KG1 (cell line): ENCODE results near the gene TBC1D19.
"Not testable (repeated sequence)": the region's sequence is repeated elsewhere in the genome, so short reads cannot be mapped to it uniquely, and the experiment has no call there.

Experiments used
- DNase-seq: peaks from one replicate; lab custom pipeline; 2025; lab: John Stamatoyannopoulos, UW

TBC1D19 gene

DNA sequence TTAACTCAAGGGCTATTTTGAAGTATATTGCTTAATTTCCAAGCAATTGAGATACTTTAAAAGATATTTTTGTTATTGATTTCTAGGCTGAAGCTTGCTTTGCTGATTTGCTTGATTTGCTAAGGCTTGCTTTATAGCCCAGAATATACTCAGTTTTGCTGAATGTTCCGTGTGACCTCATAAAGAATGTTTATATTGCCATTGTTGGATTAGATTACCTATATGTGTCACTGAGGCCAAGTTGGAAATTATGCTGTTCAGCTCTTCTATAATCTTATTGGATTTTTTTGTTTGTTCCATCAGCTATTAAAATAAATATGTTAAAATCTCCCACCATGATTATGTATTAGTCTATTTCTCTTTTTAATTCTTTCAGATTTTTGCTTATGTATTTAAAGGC lies 13.0 kb downstream of the TBC1D19 start:
- no peak for DNase-seq

DNA sequence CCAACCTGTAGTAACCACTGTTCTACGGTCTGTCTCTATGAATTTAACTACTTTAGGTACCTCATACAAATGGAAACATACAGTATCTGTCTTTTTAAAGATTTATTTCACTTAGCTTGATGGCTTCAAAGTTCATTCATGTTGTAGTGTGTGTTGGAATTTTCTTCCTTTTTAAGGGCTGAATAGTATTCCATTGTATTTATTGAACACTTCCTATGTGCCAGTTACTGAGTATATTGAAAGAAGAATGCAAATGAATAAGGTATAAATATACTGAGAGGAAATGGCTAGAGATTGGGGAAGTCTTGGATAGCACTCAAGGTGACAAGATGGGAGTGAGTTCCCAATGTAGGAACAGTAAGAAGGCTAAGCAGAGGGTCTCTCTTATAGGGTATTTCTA lies 17.3 kb downstream of the TBC1D19 start:
- DNase-seq: no peak

DNA sequence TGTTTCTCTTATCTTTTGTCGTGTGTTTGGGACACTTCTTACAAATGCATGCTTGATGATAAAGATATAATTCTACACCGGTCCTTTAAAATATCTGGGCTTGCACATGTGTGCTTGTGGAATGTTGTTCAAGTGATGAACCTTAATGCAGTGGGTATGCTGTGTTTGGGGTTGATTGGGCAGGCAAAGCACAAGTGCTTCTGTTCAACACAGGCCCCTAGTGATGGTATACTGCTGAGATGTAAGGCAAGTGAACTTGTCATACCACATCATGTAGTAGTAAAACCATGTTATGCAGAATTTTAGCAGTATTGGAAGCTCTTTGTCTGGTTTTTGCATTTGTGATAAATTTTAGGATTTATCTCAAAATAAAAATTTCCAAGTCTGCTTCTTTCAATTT lies 23.9 kb downstream of the TBC1D19 start:
- no peak for DNase-seq

DNA sequence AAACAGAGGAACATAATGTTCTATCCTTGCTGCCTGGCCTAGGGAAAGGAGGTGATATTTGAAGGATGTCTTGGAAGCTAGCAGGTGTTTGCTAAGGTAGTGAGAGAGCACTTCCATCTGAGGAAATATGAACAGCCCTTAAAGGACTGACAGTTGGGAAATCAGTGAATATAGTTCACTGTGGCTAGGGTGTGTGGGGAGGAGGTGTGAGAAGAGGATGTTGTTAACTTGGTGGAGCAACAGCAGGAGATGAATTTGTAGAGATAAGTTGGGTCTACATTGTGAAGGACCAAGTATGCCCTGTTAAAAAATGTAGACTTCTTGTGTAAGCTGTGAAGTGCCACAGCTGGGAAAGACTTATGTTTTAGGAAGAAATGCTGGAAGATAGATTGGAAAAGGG lies 25.5 kb downstream of the TBC1D19 start:
- no peak for DNase-seq

DNA sequence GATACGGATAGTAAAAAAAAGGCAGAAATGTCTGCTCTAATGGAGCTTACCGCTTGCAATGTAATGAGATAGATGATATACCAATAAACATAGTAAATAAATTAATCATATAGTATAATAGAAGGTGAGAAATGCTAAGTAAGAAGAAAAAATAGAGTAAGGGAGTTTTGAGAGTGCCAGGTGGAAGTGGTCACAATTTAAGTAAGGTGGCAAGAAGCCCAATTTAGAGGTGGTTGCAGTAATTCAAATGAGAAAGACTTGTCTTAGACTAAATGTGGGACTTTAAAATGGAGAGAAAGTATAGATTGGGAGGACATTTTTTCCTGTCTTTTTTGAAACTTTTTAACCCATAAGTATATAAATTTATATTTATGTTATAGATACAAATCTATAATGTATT lies 26.0 kb downstream of the TBC1D19 start:
- no peak for DNase-seq

DNA sequence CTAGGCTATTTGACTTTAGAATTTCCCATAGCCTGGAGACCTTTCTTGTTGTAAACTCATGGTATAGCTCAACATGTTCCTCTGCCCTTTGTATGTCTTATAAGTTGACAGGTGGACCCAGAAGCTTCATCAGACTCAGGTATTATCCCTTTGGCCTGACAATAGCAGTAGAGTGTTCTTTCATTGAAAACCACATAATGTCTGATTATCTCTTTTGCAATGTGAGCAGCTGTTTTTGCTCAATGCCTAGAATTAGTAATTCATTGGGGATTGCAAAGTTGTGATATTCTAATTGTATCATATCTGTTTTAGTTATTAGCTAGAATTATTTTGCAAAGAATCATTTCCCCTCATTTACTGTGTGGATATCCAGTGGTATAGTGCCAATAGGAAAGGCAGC lies 27.5 kb downstream of the TBC1D19 start:
- no peak for DNase-seq

DNA sequence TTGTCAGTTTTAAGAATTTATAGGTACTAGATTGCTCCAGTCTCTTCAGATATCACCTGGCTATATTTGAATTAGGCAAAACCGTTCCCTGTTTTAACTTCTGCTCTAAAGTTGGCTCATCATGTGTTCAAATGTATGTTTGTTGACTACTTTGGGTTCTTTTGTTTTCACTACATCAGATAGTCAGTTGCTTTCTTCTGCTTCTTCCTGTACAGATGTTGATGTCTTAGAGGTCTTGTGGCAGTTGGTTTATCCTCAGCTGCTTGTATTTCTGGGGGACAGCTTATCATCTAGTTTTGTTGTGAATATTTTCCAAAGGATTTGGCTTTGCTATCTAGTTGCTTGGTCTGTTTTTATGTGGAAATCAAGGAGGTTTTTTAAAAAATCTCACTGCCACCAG lies 28.0 kb downstream of the TBC1D19 start:
- no peak for DNase-seq

DNA sequence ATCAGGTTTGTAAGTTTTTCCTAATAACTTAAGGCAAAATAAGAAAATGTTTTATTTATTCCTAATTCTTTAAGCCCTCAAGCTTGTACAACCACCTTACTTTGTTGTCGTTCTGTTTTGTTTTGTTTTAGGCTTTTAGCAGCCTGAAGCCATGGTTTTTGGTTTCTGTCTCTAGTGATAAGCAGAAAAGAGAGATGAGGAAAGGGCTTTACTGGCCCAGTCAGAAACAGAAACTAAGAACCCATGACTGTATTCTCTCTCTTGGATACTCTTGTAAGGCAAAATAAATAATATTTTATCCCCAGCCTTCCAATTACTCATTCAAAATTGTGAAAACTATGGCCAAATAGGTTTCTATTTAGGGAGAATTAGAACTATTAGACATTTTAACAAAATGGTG lies 29.4 kb downstream of the TBC1D19 start:
- DNase-seq: no peak

DNA sequence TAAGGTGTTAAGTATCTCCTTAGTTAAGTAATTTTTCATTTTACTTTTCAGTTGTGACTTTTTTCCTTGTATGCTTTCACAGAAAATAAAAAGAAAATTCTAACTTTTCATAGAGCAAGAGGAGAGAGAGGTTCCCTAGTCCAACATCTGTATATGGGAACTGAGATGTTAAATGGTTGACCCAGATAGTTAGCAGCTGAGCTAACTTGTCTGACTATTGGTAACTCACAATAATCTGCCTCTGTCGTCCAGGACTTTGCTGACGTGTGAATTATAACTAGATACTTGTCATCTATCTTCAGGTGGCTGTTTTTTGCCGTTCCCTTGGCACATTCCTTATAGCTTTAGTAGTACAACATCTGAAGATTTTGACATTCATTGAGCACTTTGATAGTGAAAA lies 29.9 kb downstream of the TBC1D19 start:
- DNase-seq: no peak

DNA sequence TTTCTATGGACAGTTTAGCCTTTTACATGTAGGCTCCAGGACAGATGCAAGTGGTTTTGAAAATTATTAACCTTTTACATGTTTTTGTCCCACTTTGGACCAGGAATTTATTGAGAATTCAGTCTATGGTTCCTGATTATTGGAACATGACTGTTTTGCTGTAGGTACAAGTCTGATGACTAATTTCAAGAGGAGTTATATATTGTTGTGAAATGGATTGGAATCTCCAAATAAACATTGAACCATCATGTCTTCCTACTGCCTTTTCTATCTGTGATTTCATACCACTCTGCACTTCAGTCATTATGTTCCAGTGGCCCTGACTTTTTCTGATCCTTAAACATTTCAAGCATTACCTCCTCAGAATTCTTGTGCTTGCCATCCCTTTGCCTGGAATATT lies 35.9 kb downstream of the TBC1D19 start:
- no peak for DNase-seq

DNA sequence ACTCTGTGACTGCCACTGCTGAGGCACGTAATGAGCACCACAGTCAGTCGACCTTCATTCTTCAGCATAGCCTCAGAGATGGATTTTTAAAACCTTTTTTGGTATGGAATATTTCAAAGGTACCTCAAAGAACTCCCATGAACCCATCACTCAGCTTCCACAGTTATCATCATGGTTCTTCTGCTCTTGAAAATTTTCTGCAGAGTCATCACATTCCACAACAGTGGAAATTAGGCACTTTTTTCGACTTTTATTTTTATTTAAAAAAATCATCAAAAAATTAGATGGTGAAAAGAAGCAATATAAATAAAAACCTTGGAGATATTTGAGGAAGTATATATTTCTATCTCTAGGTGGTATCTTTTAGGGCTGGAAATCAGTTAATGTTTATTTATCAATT lies 37.5 kb downstream of the TBC1D19 start:
- no peak for DNase-seq

DNA sequence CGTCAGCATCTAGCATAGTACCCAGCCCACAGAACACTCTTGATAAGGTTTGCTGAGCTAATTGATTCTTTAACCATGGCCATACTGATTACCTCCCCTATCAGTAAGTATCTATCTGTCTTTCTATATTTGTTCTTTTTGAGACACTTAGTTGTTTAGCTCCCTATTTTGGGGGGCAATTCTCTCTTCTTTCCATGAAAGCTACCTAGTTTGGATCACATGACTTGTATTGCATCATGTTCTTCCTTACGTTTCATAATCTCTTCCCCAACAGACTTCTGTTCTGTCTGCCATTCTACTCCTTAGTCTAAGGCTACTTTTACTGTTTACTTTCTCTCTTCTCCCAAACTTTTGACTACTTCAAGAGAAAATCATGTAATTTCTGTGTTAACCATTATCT lies 39.0 kb downstream of the TBC1D19 start:
- no peak for DNase-seq

DNA sequence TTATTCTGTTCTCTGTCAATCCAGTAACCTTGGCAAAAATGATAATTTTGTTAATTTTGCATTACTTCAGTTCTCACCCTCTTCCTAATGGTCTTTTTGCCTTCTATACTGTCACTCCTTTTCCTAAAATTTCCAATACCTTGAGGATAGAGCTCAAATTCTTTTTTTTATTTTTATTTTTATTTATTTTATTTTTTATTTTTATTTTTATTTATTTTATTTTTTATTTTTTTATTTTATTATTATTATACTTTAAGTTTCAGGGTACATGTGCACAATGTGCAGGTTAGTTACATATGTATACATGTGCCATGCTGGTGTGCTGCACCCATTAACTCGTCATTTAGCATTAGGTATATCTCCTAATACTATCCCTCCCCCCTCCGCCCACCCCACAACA lies 42.8 kb downstream of the TBC1D19 start:
- not testable (repeated sequence) for DNase-seq

DNA sequence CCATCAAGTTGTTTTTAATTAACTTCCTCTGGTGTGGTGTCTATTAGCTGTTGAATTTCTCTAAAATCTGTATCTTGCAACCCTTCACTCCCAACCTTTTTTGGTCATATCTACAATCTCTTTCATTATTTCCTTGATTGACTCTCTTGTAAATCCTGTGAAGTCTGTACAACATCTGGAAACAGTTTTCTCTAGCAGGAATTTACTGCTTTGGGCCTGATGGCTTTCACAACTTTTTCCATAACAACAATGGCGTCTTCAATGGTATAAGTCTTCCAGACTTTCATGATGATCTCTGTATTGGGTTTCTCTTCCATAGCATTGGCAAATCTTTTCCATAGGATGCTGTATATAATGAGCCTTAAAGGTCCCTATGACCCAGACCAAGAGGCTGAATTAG lies 49.0 kb downstream of the TBC1D19 start:
- no peak for DNase-seq

DNA sequence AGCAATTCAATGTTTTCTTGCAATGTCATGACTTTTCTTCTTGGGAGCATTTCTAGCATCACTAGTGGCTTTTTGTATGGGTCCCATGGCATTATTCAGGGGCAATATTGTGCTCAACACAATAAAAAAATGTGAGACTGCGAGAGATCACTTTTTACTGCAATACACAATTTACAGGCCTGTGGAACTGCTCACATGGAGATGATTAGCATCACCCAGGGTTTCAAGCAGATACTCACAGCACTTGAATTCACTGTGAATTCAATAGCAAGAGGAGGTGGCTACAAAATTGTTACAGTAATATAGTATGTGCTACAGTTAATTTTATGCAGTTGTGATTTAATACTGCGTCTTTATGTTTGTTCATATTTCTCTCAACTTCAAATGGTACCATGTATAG lies 50.4 kb downstream of the TBC1D19 start:
- no peak for DNase-seq

DNA sequence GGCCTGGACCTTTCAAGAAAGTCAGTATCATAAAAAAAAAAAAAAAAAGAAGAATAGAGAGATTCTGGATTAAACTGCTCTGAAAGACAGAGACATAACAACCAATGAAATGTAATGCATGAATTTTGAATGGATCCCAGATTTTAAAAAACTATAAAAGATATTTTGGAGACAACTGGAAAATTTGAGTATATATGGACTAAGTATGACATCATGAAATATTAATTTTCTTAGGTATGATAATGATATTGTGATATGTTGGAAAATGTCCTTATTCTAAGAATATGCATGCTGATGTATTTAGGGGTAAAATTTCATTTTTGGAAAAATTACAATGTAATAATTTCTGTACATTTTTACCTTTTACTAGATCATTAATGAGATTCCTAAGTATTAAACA lies 52.6 kb downstream of the TBC1D19 start:
- DNase-seq: no peak

DNA sequence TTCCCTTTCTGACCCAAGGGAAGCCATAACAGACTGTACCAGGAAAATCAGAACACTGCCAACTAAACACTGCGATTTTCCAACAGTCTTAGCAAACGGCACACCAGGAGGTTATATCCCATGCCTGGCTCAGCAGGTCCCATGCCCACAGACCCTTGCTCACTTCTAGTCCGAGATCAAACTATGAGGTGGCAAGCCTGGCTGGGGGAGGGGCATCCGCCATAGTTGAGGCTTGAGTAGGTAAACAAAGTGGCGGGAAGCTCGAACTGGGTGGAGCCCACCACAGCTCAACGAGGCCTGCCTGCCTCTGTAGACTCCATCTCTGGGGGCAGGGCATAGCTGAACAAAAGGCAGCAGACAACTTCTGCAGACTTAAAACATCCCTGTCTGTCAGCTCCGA lies 56.8 kb downstream of the TBC1D19 start:
- not testable (repeated sequence) for DNase-seq

DNA sequence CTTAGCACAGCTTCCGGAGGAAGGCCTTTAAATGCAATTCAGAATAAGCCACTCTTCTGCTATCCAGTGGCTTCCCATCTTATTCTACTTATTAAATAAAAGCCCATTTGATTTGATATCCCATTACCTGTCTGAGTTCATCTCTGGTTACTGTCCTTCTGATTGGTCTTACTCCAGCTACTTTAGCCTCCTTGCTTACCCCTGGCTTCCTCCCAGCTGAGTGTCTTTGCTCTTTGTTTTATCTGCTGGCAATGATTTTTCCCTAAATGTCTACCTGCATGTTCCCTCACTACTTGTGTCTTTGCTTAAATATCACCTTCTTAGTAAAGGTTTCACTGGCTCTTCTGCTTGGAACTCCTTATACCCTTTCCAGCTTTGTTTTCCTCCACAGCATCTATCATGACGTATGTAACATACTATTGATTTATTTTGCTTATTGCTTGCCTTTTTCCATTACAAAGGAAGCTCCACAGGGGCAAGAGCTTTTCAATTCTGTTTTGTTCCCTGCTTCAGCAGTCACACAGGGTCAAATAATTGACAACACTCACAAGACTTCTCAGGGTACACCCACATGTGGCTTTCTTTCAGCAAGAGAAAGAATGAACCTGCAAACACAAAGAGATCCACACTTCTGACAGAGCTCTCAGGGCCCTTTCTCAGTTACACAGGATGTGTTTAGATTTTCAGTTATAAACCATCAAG lies 63.8 kb downstream of the TBC1D19 start:
- no peak for DNase-seq

DNA sequence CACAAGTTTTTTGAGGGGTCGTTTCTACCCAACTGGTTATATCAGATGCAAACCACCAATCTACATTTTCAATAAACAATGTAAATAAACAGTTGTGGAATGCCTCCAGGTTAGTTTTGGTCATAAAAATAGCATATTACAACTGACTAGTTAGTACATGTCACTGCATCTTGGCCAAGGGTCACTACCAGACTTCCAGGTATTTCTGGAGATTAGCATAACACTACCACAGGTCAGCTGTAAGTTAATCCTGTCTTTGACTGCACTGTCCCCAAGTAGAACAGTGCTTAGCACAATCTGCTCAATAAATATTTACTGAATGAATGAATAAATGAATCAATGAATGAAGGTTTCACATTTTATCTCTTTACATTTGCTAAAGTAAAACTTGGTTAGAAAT lies 64.4 kb downstream of the TBC1D19 start:
- DNase-seq: no peak

DNA sequence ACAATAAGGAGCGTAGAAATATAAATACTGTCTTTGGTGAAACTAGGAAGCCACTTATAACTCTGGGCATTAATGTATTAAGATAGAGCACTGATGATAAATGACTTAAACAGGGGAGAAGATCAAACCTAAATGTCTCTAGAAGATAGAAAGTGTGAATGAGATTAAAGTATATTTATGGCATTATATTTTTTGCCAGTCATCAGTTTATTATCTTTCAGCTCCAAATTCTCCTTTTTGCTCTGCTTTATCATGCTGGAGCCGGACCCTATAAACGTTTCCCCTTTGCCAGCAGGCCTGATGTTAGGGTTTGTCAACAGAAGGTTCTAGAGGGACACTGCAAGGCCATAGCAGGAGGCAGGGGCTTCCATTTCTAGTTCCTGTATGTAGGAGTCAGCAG lies 76.4 kb downstream of the TBC1D19 start:
- DNase-seq: no peak

DNA sequence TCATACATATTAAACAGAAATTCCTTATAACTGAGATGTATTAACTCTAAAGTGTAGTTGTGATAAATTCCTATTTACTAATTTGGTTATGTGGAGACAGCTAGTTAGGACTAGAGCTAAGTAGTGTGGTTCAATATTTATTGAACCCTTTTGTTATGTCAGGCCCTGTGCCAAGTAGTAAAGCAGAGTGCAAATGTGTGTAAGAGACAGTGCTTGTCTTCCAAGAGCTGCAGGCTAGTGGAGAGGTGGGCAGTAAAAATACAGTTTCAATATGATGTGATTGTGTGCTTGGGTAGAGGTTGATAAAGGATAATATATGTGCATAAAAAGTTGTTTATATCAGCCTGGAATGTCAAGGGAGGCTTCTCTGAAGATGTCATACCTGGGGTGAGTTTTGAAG lies 80.0 kb downstream of the TBC1D19 start:
- DNase-seq: no peak

DNA sequence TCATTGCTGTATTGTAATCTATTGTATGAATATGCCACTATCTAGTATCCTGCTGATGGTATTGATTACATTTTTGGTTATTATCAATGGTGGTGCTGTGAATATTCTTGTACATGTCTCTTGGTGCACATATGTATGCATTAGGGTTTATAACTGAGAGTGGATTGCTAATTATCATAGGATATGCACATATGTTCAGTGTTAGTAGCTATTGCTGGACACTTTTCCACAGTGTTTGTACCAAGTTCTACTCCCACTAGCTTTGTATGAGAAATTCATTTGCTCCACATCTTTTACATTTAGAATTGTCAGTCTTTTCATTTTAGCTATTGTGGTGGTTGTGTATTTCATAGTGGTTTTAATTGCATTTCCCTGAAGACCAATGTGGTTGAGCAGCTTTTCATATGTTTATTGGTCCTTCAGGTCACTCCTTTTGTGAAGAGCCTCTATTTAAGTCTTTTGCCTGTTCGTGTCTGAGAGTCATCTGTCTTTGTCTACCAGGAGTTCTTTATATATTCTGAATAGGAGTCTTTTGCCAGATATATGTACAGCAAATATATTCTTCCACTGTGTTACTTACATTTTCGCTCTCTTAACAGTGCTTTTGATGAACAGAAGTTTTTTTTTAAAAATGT lies 87.1 kb downstream of the TBC1D19 start:
- no peak for DNase-seq

DNA sequence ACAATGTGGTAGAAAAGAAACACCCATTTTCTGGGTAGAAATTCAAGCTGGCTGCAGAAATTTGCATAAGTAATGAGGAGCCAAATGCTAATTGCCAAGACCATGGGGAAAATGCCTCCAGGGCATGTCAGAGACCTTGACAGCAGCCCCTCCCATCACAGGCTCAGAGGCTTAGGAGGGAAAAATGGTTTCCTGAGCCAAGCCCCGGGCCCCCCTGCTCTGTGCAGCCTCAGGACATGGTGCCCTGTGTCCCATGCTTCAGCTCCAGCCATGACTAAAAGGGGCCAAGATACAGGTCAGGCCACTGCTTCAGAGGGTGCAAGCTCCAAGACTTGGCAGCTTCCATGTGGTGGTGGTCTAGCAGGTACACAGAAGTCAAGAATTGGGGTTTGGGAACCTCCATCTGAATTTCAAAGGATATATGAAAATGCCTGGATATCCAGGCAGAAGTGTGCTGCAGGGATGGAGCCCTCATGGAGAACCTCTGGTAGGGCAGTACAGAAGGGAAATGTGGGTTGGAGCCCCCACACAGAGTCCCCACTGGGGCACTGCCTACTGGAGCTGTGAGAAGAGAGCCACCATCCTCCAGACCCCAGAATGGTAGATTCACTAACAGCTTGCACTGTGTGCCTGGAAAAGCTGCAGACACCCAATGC lies 95.3 kb downstream of the TBC1D19 start:
- DNase-seq: not testable (repeated sequence)

DNA sequence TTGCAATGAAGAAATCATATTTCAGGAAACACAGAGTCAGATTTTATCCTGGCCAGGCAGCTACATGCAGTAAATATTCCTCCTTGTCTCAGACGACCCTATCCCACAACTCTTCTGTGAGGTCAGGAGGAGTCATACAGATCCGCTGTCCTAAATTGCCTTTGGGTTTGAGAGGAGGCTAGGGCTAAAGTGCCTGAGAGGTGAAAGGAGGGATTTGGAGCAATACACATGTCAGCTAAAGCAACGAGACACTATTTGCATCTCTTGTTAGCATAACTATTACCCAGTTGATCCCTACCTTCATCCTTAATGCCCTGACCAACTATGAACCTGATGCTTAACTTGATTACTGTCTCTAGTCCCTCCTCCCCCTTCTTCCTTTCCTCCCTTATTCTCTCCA lies 98.6 kb downstream of the TBC1D19 start:
- DNase-seq: no peak
